ENCODE results near the gene IGF1.

DNA sequence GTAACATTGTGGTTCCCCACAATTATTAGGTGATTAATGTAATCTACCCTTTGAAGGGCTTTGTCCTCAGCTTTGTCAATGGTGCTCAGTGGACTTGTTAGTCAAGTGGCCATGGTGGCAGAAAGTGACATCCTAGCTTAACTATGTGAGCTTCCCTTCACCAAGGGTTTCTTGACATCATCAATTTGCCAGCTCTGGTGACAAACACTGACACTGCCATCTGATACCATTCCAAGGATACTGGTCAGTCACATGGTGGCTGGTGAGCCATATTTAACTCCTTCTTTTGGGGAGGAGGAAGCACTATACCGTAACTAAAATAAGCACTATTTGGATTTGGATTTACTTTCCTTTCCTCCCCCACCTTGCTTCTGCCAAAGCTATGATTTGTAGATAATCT, 115.7 kb downstream of the IGF1 start:
- TF ChIP-seq PRDM4 (tag by site-specific recombination; IDR thresholded peaks at IDR 0.05): no peak
- TF ChIP-seq CTCF (tag by site-specific recombination; IDR thresholded peaks at IDR 0.05): no peak
- TF ChIP-seq ZNF10 (tag by site-specific recombination; IDR thresholded peaks at IDR 0.05): no peak
- no peak for TF ChIP-seq ZNF350 (tag by site-specific recombination; IDR thresholded peaks at IDR 0.05)

Data from HEK293 (cell line).